Colonic mucosa (tissue), 4 donors: ENCODE results near the gene ZNF500. TPM values are rescaled to one million over a fixed set of nuclear protein-coding genes. Genes with fewer than 3 reads are reported as not detected.
"Not testable (repeated sequence)": the region's sequence is repeated elsewhere in the genome, so short reads cannot be mapped to it uniquely, and the experiment has no call there.

ENCODE experiments used
- DNase-seq: peaks from one replicate; pipeline ENCODE4 v3.0.0-alpha.2; 2020
- H3K27ac ChIP-seq: fragments of 200-600 bp; one replicate; pipeline ENCODE4 v1.8.0; 2021
- H3K27me3 ChIP-seq: fragments of 200-600 bp; one replicate; pipeline ENCODE4 v1.8.0; 2021
- H3K36me3 ChIP-seq: fragments of 200-600 bp; one replicate; pipeline ENCODE4 v1.8.0; 2021
- H3K4me1 ChIP-seq: fragments of 200-600 bp; one replicate; pipeline ENCODE4 v1.8.0; 2021; ENCODE audit warnings: mild to moderate bottlenecking
- H3K4me3 ChIP-seq: fragments of 200-600 bp; one replicate; pipeline ENCODE4 v1.8.0; 2021
- H3K9ac ChIP-seq, 2 donors: one replicate each; pipeline ENCODE4 v1.7.0; 2013; ENCODE audit warnings: control low read depth in 2 of 2, low read depth in 2 of 2, low read length in 2 of 2
- H3K9me3 ChIP-seq: fragments of 200-600 bp; one replicate; pipeline ENCODE4 v1.8.0; 2021
- intact Hi-C: fragments of 100-400 bp; cut with DNase I; formaldehyde crosslinking; loops from one replicate; pipeline ENCODE4 v1.14.1; 2022
- total RNA-seq, 2 donors: library from RNA; stranded (reverse); fragmentation: NEBNext Ultra II Directional in 1 of 2; extraction: Animal tissue kit (Norgen Biotek cat#: 25700) in 1 of 2; gene quantifications; one replicate each; pipeline ENCODE4 v1.2.1, GENCODE V29; 2021
- TF ChIP-seq, protein P1 (sequence below): fragments of 200-600 bp; IDR thresholded peaks from one replicate; pipeline ENCODE4 v1.8.0; 2022; ENCODE audit warnings: antibody characterized with exemption, mild to moderate bottlenecking
- donor health status: healthy.
- donor health status: DM: no; HTN: no; CAD: no.
- donor health status: DM: no; HTN: no; CAD: no.

The ZNF500 gene
- total RNA-seq, 2 donors from 2014 or later = 12.3 to 16.1 TPM

DNA sequence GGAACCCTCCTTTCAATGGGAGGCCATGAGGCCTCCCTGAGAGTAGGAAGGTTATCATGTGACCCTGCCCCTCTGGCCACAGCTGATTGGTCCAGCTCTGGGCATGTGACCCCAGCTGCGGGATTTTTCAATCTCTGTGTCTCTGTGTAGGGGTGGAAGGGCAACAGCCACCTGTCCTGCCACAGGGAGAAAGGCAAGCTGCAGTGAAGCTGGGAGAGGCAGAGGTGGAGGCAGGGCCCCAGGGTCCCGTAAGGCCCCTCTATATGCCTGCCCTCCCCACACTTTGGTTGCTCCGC lies 21.7 kb downstream of the ZNF500 start:
- Histone ChIP-seq H3K4me1 (no peaks in the 10 kb centered on the region), H3K36me3 (no peaks in the 10 kb centered on the region), H3K27ac (no peak overlapping the region), H3K4me3 (no peak overlapping the region), H3K9ac (no peak overlapping the region), H3K27me3 (no peaks in the 10 kb centered on the region), H3K9me3 (no peaks in the 10 kb centered on the region)
- intact Hi-C loops = no loop called here
- TF ChIP-seq, protein P1, sequence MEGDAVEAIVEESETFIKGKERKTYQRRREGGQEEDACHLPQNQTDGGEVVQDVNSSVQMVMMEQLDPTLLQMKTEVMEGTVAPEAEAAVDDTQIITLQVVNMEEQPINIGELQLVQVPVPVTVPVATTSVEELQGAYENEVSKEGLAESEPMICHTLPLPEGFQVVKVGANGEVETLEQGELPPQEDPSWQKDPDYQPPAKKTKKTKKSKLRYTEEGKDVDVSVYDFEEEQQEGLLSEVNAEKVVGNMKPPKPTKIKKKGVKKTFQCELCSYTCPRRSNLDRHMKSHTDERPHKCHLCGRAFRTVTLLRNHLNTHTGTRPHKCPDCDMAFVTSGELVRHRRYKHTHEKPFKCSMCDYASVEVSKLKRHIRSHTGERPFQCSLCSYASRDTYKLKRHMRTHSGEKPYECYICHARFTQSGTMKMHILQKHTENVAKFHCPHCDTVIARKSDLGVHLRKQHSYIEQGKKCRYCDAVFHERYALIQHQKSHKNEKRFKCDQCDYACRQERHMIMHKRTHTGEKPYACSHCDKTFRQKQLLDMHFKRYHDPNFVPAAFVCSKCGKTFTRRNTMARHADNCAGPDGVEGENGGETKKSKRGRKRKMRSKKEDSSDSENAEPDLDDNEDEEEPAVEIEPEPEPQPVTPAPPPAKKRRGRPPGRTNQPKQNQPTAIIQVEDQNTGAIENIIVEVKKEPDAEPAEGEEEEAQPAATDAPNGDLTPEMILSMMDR = no peak
- DNase-seq = no peak

DNA sequence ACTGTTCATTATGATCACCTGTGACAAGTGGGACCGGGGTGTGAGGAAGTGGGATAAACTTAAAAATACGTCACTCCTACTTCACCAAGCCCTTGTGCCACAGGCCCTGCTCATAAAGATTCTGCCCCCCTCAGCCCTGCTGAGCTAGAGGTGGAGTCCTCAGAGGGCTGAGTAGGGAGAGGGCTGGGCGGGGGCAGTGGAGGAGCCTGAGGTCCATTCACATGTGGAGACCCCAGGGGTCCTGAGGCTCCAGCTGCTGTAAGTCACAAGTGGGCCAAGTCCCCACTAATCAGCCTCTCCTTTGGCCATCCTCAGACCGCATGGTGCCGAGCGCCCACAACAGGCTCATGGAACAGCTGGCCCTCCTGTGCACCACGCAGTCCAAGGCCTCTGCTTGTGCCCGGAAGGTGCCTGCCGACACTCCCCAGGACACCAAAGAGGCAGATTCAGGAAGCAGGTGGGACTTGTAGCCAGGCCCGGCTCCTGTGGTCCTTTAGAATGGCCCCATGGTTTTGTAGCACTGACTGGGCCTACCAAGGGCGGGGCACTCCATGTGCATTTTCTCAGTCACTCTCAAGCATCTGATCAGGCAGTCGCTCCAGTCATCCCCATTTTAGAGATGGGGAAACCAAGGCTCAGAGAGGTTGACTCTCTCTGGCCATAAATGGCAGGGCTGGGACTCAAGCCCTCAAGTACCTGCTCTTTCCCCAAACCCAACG lies 22.2 kb downstream of the ZNF500 start:
- Histone ChIP-seq H3K27ac (no peak overlapping the region), H3K9me3 (no peaks in the 10 kb centered on the region), H3K36me3 (no peaks in the 10 kb centered on the region), H3K27me3 (no peaks in the 10 kb centered on the region), H3K9ac (no peak overlapping the region), H3K4me3 (no peak overlapping the region), H3K4me1 (no peaks in the 10 kb centered on the region)
- no peak for DNase-seq
- TF ChIP-seq, protein P1 = no peak
- intact Hi-C loops = no loop called here

DNA sequence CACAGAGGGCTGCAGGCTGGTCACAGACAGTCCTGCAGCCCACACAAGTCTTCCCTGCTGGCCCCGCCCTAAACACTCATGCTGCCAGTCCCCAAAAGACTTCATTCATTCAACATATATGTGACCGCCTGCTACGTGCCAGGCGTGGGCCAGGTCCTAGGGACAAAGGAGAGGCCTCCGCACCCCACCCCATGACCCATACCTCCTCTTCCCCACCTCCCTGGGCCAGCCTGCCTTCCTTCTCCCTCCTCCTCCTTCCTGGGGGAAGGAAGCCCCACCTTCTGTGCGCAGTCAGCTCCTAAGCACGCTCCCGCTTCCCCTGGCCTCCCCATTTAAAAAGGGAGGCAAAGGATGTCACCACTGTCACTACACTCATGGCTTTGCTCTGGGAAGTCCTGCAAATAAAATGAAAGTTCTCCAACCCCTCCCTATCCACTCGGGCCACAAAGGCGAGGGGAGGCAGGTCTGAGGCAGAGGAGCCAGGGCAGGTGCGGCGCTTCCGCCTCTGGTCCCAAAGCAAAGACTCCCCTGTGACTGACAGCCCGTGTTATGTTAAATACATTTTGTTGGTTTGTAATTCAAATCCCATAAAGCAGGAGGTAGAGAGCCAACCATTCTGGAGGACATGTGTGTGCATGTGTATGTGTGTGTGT lies 23.6 kb downstream of the ZNF500 start:
- Histone ChIP-seq H3K27ac (no peak overlapping the region), H3K27me3 (no peaks in the 10 kb centered on the region), H3K4me1 (no peaks in the 10 kb centered on the region), H3K9me3 (no peaks in the 10 kb centered on the region), H3K4me3 (peak overlapping the region; percentile 32), H3K9ac (peak overlapping the region in 1 of 2 donors; percentile 16), H3K36me3 (no peaks in the 10 kb centered on the region)
- intact Hi-C loops = no loop called here
- TF ChIP-seq, protein P1 = no peak
- DNase-seq = peak; percentile 58

DNA sequence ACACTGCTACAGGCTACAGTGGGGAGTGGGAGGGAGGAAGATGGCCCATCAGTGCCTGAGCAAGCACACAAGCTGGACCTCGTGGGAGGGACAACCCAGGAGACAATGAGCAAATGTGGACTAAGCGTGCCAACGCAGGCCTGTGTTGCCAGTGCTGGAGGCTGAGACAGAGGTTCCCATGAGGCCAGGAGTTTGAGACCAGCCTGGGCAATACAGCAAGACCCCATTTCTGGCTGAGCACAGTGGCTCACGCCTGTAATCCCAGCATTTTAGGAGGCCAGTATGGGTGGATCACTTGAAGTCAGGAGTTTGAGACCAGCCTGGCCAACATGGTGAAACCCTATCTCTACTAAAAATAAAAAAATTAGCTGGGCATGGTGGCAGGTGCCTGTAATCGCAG lies 28.6 kb downstream of the ZNF500 start:
- H3K27ac ChIP-seq, H3K36me3 ChIP-seq, H3K27me3 ChIP-seq, H3K4me3 ChIP-seq, H3K9me3 ChIP-seq, DNase-seq, H3K9ac ChIP-seq, H3K4me1 ChIP-seq: not testable (repeated sequence)
- intact Hi-C loops = loop anchor here (10.0 kb wide), 1 partner anchor 216 kb away; the partner anchor contains the start of gene SEC14L5

DNA sequence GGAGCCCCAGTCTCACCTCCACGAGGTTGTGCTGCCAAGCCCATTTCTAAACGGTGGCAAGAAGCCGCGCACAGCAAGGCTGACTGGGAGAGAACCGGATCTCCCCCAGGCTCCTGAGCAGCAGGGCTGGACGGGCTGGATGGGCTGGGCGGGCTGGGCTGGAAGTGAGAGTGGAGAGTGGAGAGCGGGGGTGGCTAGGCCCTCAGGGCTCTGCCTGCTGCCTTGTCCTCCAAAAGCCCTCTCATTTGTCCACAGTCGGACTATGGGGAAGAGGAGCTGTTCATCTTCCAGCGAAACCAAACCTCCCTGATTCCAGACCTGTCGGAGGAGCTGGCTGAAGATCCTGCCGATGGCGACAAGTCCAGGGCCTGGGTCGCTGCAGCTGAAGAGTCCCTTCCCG lies 29.4 kb downstream of the ZNF500 start:
- Histone ChIP-seq H3K4me1 (no peaks in the 10 kb centered on the region), H3K9me3 (no peaks in the 10 kb centered on the region), H3K36me3 (no peaks in the 10 kb centered on the region), H3K27ac (no peak overlapping the region), H3K4me3 (no peak overlapping the region), H3K27me3 (no peaks in the 10 kb centered on the region), H3K9ac (no peak overlapping the region)
- DNase-seq = no peak
- intact Hi-C loops = loop anchor here (10.0 kb wide), 1 partner anchor 217 kb away; the partner anchor contains the start of gene SEC14L5
- TF ChIP-seq, protein P1 = no peak

DNA sequence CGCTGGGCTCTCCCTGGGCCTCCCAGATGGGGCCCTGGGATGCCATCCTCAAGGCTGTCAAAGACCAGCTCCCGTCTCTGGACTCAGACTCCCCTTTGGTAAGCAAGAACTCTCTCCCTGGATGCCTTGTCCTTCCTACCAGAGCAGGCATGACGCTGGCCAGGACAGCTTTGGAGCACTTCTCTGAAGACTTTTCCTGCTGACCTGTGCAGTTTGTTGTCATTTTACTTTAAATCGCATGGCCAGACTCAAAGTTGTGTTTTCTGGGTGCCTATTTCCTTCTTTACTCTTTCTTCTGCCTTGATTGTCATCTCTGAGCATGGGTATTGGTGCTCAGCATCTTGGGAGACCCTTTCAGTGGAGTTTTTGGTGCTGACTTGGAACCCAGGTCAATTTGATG lies 30.4 kb downstream of the ZNF500 start:
- H3K9ac ChIP-seq = no peak overlapping the region
- intact Hi-C loops = loop anchor here (10.0 kb wide), 1 partner anchor 218 kb away; the partner anchor contains the start of gene SEC14L5
- TF ChIP-seq, protein P1 = no peak
- no peak overlapping the region for H3K27ac ChIP-seq
- no peaks in the 10 kb centered on the region for H3K27me3 ChIP-seq
- DNase-seq = no peak
- no peaks in the 10 kb centered on the region for H3K4me1 ChIP-seq
- no peaks in the 10 kb centered on the region for H3K9me3 ChIP-seq
- no peak overlapping the region for H3K4me3 ChIP-seq
- H3K36me3 ChIP-seq = no peaks in the 10 kb centered on the region
